WTC11 (cell line): ENCODE results near the gene IRAG1. TPM values are rescaled to one million over a fixed set of nuclear protein-coding genes. Genes with fewer than 3 reads are reported as not detected.

Experiments
- ATAC-seq: fragments of 200-7000 bp; cut with Tn5 transposase; 2 replicates; pipeline ENCODE4 v1.10.0; 2021; ENCODE audit warnings: mild to moderate bottlenecking, moderate library complexity
- CTCF ChIA-PET: fragments of 300-600 bp; sonication (Branson Sonifier 250); formaldehyde crosslinking; loops from one replicate; lab custom pipeline; 2021; ENCODE audit warnings: antibody characterized with exemption; lab: Charles Lee
- POLR2A ChIA-PET: fragments of 350-600 bp; sonication (Branson Sonifier 250); formaldehyde crosslinking; loops from one replicate; lab custom pipeline; 2021; ENCODE audit warnings: antibody characterized with exemption; lab: Charles Lee
- DNase-seq: peaks from one replicate; pipeline ENCODE4 v3.0.0; 2021; ENCODE audit warnings: low spot score
- H3K27ac Mint-ChIP-seq: 2 replicates; pipeline ENCODE4 v1.8.0; 2021; ENCODE audit warnings: mixed read lengths
- H3K27me3 Mint-ChIP-seq: 2 replicates; pipeline ENCODE4 v1.8.0; 2021; ENCODE audit warnings: low read depth, mild to moderate bottlenecking, moderate library complexity, mixed read lengths
- H3K36me3 Mint-ChIP-seq: 2 replicates; pipeline ENCODE4 v1.8.0; 2021; ENCODE audit warnings: mixed read lengths
- H3K4me1 Mint-ChIP-seq: 2 replicates; pipeline ENCODE4 v1.8.0; 2022; ENCODE audit warnings: mixed read lengths
- H3K4me3 Mint-ChIP-seq: 2 replicates; pipeline ENCODE4 v1.8.0; 2021; ENCODE audit warnings: mild to moderate bottlenecking, moderate library complexity, mixed read lengths
- H3K9me3 Mint-ChIP-seq: 2 replicates; pipeline ENCODE4 v1.8.0; 2021; ENCODE audit warnings: mixed read lengths
- ELF4 ChIP-seq: sonication (generic); formaldehyde crosslinking; IDR thresholded peaks from 2 replicates; pipeline ENCODE4 v1.8.1; 2022; ENCODE audit warnings: low read depth, mild to moderate bottlenecking, moderate library complexity, missing genetic modification reagents
- FOXP1 ChIP-seq: sonication (generic); formaldehyde crosslinking; IDR thresholded peaks from 2 replicates; pipeline ENCODE4 v1.8.0; 2022; ENCODE audit warnings: missing genetic modification reagents, mild to moderate bottlenecking, moderate library complexity, borderline replicate concordance
- IRF1 ChIP-seq: sonication (generic); formaldehyde crosslinking; IDR thresholded peaks from 2 replicates; pipeline ENCODE4 v1.8.0; 2023; ENCODE audit warnings: missing genetic modification reagents
- KAT7 ChIP-seq: sonication (generic); formaldehyde crosslinking; IDR thresholded peaks from 2 replicates; pipeline ENCODE4 v1.8.1; 2023; ENCODE audit warnings: missing genetic modification reagents, mild to moderate bottlenecking, borderline replicate concordance
- PRDM15 ChIP-seq: sonication (generic); formaldehyde crosslinking; IDR thresholded peaks from 2 replicates; pipeline ENCODE4 v1.8.0; 2022; ENCODE audit warnings: missing genetic modification reagents
- RELA ChIP-seq: sonication (generic); formaldehyde crosslinking; IDR thresholded peaks from 2 replicates; pipeline ENCODE4 v1.8.1; 2022; ENCODE audit warnings: missing genetic modification reagents, mild to moderate bottlenecking, borderline replicate concordance
- SOX15 ChIP-seq: fragments of 250-450 bp; sonication (Bioruptor Pico); IDR thresholded peaks from 2 replicates; pipeline ENCODE4 v1.9.0; 2021; ENCODE audit warnings: mild to moderate bottlenecking
- TCF7 ChIP-seq: sonication (generic); formaldehyde crosslinking; IDR thresholded peaks from 2 replicates; pipeline ENCODE4 v1.8.0; 2022; ENCODE audit warnings: mild to moderate bottlenecking, low read depth, missing genetic modification reagents, moderate library complexity
- ZBTB21 ChIP-seq: sonication (generic); formaldehyde crosslinking; IDR thresholded peaks from 2 replicates; pipeline ENCODE4 v1.8.1; 2023; ENCODE audit warnings: mild to moderate bottlenecking, missing genetic modification reagents, borderline replicate concordance
- ZNF138 ChIP-seq: sonication (generic); formaldehyde crosslinking; conservative IDR thresholded peaks from 2 replicates; pipeline ENCODE4 v1.8.1; 2022; ENCODE audit warnings: mild to moderate bottlenecking, moderate library complexity, missing genetic modification reagents
- total RNA-seq: library from RNA; stranded (reverse); gene quantifications from 3 replicates; pipeline ENCODE4 v1.2.3, GENCODE V29; 2021
- TF ChIP-seq, protein P1 (sequence below): sonication (generic); formaldehyde crosslinking; IDR thresholded peaks from 2 replicates; pipeline ENCODE4 v1.8.0; 2023; ENCODE audit warnings: mild to moderate bottlenecking, missing genetic modification reagents

IRAG1 gene
- total RNA-seq, 1 experiment from 2014 or later: 2.8 TPM

- no peaks in the 10 kb centered on the region; the same call in 1 of the 2 replicates for H3K27me3 Mint-ChIP-seq
- CTCF ChIA-PET: interaction anchor here (0.9 kb wide), 1 partner anchor 10 kb away, joined by 3 read pairs; no protein-coding TSS in a partner anchor
- no peak overlapping the region for H3K27ac Mint-ChIP-seq
- no peak for ATAC-seq
- H3K4me1 Mint-ChIP-seq: 0 out of 2 replicates have a peak, but pooled peaks cover 6% of the 10 kb centered on the region
- H3K36me3 Mint-ChIP-seq: no peaks in the 10 kb centered on the region
- POLR2A ChIA-PET: no interaction called here
- no peak for DNase-seq
- no peaks in the 10 kb centered on the region for H3K9me3 Mint-ChIP-seq
- TF ChIP-seq ZNF138 (CRISPR knock-in tag): no peak
- no peak for TF ChIP-seq SOX15
- TF ChIP-seq TCF7: no peak
- no peak for TF ChIP-seq ZBTB21
- TF ChIP-seq KAT7 (CRISPR knock-in tag): no peak
- TF ChIP-seq RELA: no peak
- no peak for TF ChIP-seq ELF4 (CRISPR knock-in tag)
- no peak overlapping the region for H3K4me3 Mint-ChIP-seq
Measured at GRCh38 chr11:10716122-10716521, 22.6 kb upstream of the IRAG1 start.

DNA sequence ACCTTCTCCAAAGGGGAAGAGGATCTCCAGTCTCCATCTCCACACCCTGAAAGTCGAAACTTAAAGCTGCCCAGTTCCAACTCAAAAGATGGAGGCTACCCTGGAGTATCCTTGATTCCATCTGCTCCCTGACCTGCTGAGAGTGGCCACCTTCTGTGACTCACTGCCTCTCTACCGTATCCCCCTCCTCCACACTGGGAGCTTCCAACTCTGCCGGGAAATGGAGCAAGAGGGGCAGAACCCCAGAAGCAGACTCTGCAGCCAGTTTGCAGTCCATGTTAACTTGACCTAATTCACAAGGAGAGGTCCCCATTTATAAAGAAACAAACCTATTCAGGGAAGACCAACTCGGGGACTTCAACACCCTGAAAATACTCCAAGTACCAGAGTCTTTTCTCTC lies 22.0 kb upstream of the IRAG1 start:
- CTCF ChIA-PET: interaction anchor here (0.9 kb wide), 1 partner anchor 9 kb away, joined by 3 read pairs; no protein-coding TSS in a partner anchor
- H3K27me3 Mint-ChIP-seq: no peaks in the 10 kb centered on the region; the same call in 1 of the 2 replicates
- 0 out of 2 replicates have a peak, but pooled peaks cover 6% of the 10 kb centered on the region for H3K4me1 Mint-ChIP-seq
- no peaks in the 10 kb centered on the region for H3K36me3 Mint-ChIP-seq
- ATAC-seq (no peak), DNase-seq (no peak)
- POLR2A ChIA-PET: no interaction called here
- no peak overlapping the region for H3K27ac Mint-ChIP-seq
- no peaks in the 10 kb centered on the region for H3K9me3 Mint-ChIP-seq
- TF ChIP-seq, protein P1, sequence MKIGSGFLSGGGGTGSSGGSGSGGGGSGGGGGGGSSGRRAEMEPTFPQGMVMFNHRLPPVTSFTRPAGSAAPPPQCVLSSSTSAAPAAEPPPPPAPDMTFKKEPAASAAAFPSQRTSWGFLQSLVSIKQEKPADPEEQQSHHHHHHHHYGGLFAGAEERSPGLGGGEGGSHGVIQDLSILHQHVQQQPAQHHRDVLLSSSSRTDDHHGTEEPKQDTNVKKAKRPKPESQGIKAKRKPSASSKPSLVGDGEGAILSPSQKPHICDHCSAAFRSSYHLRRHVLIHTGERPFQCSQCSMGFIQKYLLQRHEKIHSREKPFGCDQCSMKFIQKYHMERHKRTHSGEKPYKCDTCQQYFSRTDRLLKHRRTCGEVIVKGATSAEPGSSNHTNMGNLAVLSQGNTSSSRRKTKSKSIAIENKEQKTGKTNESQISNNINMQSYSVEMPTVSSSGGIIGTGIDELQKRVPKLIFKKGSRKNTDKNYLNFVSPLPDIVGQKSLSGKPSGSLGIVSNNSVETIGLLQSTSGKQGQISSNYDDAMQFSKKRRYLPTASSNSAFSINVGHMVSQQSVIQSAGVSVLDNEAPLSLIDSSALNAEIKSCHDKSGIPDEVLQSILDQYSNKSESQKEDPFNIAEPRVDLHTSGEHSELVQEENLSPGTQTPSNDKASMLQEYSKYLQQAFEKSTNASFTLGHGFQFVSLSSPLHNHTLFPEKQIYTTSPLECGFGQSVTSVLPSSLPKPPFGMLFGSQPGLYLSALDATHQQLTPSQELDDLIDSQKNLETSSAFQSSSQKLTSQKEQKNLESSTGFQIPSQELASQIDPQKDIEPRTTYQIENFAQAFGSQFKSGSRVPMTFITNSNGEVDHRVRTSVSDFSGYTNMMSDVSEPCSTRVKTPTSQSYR (CRISPR knock-in tag): no peak
- no peak overlapping the region for H3K4me3 Mint-ChIP-seq

- ATAC-seq (no peak), DNase-seq (no peak)
- Mint-ChIP-seq H3K4me3 (no peak overlapping the region), H3K9me3 (no peaks in the 10 kb centered on the region), H3K27me3 (no peaks in the 10 kb centered on the region)
- CTCF ChIA-PET: interaction anchor here (0.8 to 1.7 kb wide), 5 partner anchors 55 to 169 kb away, joined by 3 to 7 read pairs (median 3); partner anchors contain the start of gene RNF141
- TF ChIP-seq PRDM15: no peak
- TF ChIP-seq FOXP1 (CRISPR knock-in tag): no peak
- TF ChIP-seq IRF1: no peak
- TF ChIP-seq, all 79 proteins: peak for 0
- Mint-ChIP-seq H3K36me3 (no peaks in the 10 kb centered on the region), H3K4me1 (no peaks in the 10 kb centered on the region), H3K27ac (no peak overlapping the region)
- POLR2A ChIA-PET: no interaction called here
Measured at GRCh38 chr11:10709299-10710086, 15.9 kb upstream of the IRAG1 start.
